Measurements from ENCODE around the gene SYCP3. TPM values are rescaled to one million over a fixed set of nuclear protein-coding genes. Genes with fewer than 3 reads are reported as not detected.

Gene SYCP3
- not detected for total RNA-seq
- long read RNA-seq, partial matches to known transcripts: 0 of 1 reads
- long read RNA-seq, other reads (novel, unspliced or antisense): 1 of 1 reads

GRCh38 chr12:101738920-101739665 lies at the start of gene SYCP3:
Gene SYCP3 (minus strand): TSS chr12:101739462. CDS start chr12:101737935, 1,527 bp downstream.
- ATAC-seq (ENCODE audit: poor library complexity) (peak; percentile 19), DNase-seq (no peak)
- intact Hi-C loops (cut with DNase I): no loop called here

GRCh38 chr12:101785671-101786070 lies 46.4 kb upstream of the SYCP3 start:
- intact Hi-C loops (cut with DNase I): no loop called here
- ATAC-seq (ENCODE audit: poor library complexity) (no peak), DNase-seq (no peak)

GRCh38 chr12:101784376-101784775 lies 45.1 kb upstream of the SYCP3 start:
- intact Hi-C loops (cut with DNase I): no loop called here
- ATAC-seq (ENCODE audit: poor library complexity): no peak
- DNase-seq: no peak

GRCh38 chr12:101783838-101784237 lies 44.6 kb upstream of the SYCP3 start:
- intact Hi-C loops (cut with DNase I): no loop called here
- no peak for DNase-seq
- ATAC-seq (ENCODE audit: poor library complexity): peak; percentile 28

- peak; percentile 63 for ATAC-seq (ENCODE audit: poor library complexity)
- intact Hi-C loops (cut with DNase I): no loop called here
- no peak for DNase-seq
Measured at GRCh38 chr12:101783150-101783549, 43.9 kb upstream of the SYCP3 start.

- no peak for ATAC-seq (ENCODE audit: poor library complexity)
- DNase-seq: no peak
- intact Hi-C loops (cut with DNase I): no loop called here
Measured at GRCh38 chr12:101782273-101782731, 43.0 kb upstream of the SYCP3 start.

- intact Hi-C loops (cut with DNase I): no loop called here
- ATAC-seq (ENCODE audit: poor library complexity) (no peak), DNase-seq (no peak)
Measured at GRCh38 chr12:101781834-101782233, 42.6 kb upstream of the SYCP3 start.

- no peak for DNase-seq
- intact Hi-C loops (cut with DNase I): no loop called here
Measured at GRCh38 chr12:101780599-101780998, 41.3 kb upstream of the SYCP3 start.

GRCh38 chr12:101779626-101780025 lies 40.4 kb upstream of the SYCP3 start:
- DNase-seq (no peak), ATAC-seq (ENCODE audit: poor library complexity) (no peak)
- intact Hi-C loops (cut with DNase I): no loop called here

More at GRCh38 chr12:101780599-101780998, 41.3 kb upstream of the SYCP3 start:
- no peak for ATAC-seq (ENCODE audit: poor library complexity)

- ATAC-seq (ENCODE audit: poor library complexity): no peak
- no peak for DNase-seq
- intact Hi-C loops (cut with DNase I): no loop called here
Measured at GRCh38 chr12:101779200-101779599, 39.9 kb upstream of the SYCP3 start.

- peak; percentile 66 for ATAC-seq (ENCODE audit: poor library complexity)
- no peak for DNase-seq
- intact Hi-C loops (cut with DNase I): no loop called here
Measured at GRCh38 chr12:101777978-101778377, 38.7 kb upstream of the SYCP3 start.

GRCh38 chr12:101777485-101777884 lies 38.2 kb upstream of the SYCP3 start:
- ATAC-seq (ENCODE audit: poor library complexity) (peak; percentile 10), DNase-seq (no peak)
- intact Hi-C loops (cut with DNase I): no loop called here

- intact Hi-C loops (cut with DNase I): no loop called here
- ATAC-seq (ENCODE audit: poor library complexity) (no peak), DNase-seq (no peak)
Measured at GRCh38 chr12:101775816-101776215, 36.6 kb upstream of the SYCP3 start.

- DNase-seq (peak; percentile 56), ATAC-seq (ENCODE audit: poor library complexity) (peak; percentile 82)
- intact Hi-C loops (cut with DNase I): loop anchor here (2.0 kb wide), 1 partner anchor 57 kb away; the partner anchor contains the start of gene GNPTAB
Measured at GRCh38 chr12:101773650-101774162, 34.4 kb upstream of the SYCP3 start.

GRCh38 chr12:101772012-101772775 lies 32.9 kb upstream of the SYCP3 start:
- DNase-seq (no peak), ATAC-seq (ENCODE audit: poor library complexity) (no peak)
- intact Hi-C loops (cut with DNase I): loop anchor here (2.0 kb wide), 1 partner anchor 59 kb away; the partner anchor contains the start of gene GNPTAB

- no peak for DNase-seq
- intact Hi-C loops (cut with DNase I): no loop called here
- ATAC-seq (ENCODE audit: poor library complexity): no peak
Measured at GRCh38 chr12:101769865-101770264, 30.6 kb upstream of the SYCP3 start.

GRCh38 chr12:101768781-101769180 lies 29.5 kb upstream of the SYCP3 start:
- intact Hi-C loops (cut with DNase I): no loop called here
- no peak for DNase-seq
- no peak for ATAC-seq (ENCODE audit: poor library complexity)

GRCh38 chr12:101767537-101767936 lies 28.3 kb upstream of the SYCP3 start:
- no peak for DNase-seq
- no peak for ATAC-seq (ENCODE audit: poor library complexity)
- intact Hi-C loops (cut with DNase I): no loop called here

GRCh38 chr12:101764051-101764792 lies 25.0 kb upstream of the SYCP3 start:
- ATAC-seq (ENCODE audit: poor library complexity) (no peak), DNase-seq (no peak)
- intact Hi-C loops (cut with DNase I): no loop called here

Measured in Right ventricle myocardium superior (tissue), 1 donor.